GM21576 (cell line): Measurements from ENCODE around the gene GNA12.

Experiments used
- ATAC-seq: cut with Tn5 transposase; IDR thresholded peaks from one replicate; pipeline ENCODE4 v1.9.1; 2021; ENCODE audit warnings: mild to moderate bottlenecking, moderate library complexity; ENCODE audit not compliant: unreplicated experiment

GNA12 gene

GRCh38 chr7:2785071-2785500, 59.0 kb downstream of the GNA12 start:
- no peak for ATAC-seq

GRCh38 chr7:2782565-2782964, 61.5 kb downstream of the GNA12 start:
- ATAC-seq, result no peak

GRCh38 chr7:2782121-2782520, 62.0 kb downstream of the GNA12 start:
- ATAC-seq, result no peak

GRCh38 chr7:2781636-2782035, 62.5 kb downstream of the GNA12 start:
- ATAC-seq, result no peak

- ATAC-seq, result no peak
These were observed 65.1 kb downstream of the GNA12 start for GRCh38 chr7:2779051-2779450.

- ATAC-seq, result no peak
These were observed 66.1 kb downstream of the GNA12 start for GRCh38 chr7:2777898-2778535.

GRCh38 chr7:2776401-2776800, 67.7 kb downstream of the GNA12 start:
- ATAC-seq, result no peak

- ATAC-seq, result no peak
These were observed 68.3 kb downstream of the GNA12 start for GRCh38 chr7:2775785-2776184.

GRCh38 chr7:2775376-2775775, 68.7 kb downstream of the GNA12 start:
- no peak for ATAC-seq

- no peak for ATAC-seq
These were observed 69.2 kb downstream of the GNA12 start for GRCh38 chr7:2774935-2775334.

GRCh38 chr7:2774280-2774679, 69.8 kb downstream of the GNA12 start:
- no peak for ATAC-seq

GRCh38 chr7:2773608-2774007, 70.5 kb downstream of the GNA12 start:
- no peak for ATAC-seq

GRCh38 chr7:2771274-2771731, 72.8 kb downstream of the GNA12 start:
- ATAC-seq, result no peak

- no peak for ATAC-seq
These were observed 79.5 kb downstream of the GNA12 start for GRCh38 chr7:2764621-2765020.

- no peak for ATAC-seq
These were observed 80.5 kb downstream of the GNA12 start for GRCh38 chr7:2763597-2763996.

- no peak for ATAC-seq
These were observed 82.2 kb downstream of the GNA12 start for GRCh38 chr7:2761801-2762497.

GRCh38 chr7:2761131-2761624, 82.9 kb downstream of the GNA12 start:
- ATAC-seq, result no peak

GRCh38 chr7:2760098-2760889, 83.8 kb downstream of the GNA12 start:
- no peak for ATAC-seq

- no peak for ATAC-seq
These were observed 84.4 kb downstream of the GNA12 start for GRCh38 chr7:2759736-2760097.

GRCh38 chr7:2758673-2759616, 85.2 kb downstream of the GNA12 start:
- no peak for ATAC-seq
